ENCODE data around the gene NHERF2.

- TF ChIP-seq CTCF (IDR thresholded peaks at IDR 0.05) (no peak), POLR2A (IDR thresholded peaks at IDR 0.05) (no peak)
Observed at GRCh38 chr16:1991588-1991947, 35.1 kb upstream of the NHERF2 start.

All from uterus (tissue), 2 donors.